Right lobe of liver (tissue), 6 donors: Measurements from ENCODE around the gene RPL27. TPM values are rescaled to one million over a fixed set of nuclear protein-coding genes. Genes with fewer than 3 reads are reported as not detected.

Experiments
- ATAC-seq, 4 donors: fragments of 200-7000 bp; cut with Tn5 transposase; one replicate each; pipeline ENCODE4 v1.9.1; 2020; ENCODE audit warnings: mild to moderate bottlenecking in 4 of 4, moderate library complexity in 4 of 4
- DNase-seq, 3 donors: peaks; one replicate each; pipeline ENCODE4 v3.0.0-alpha.2; 2020
- H3K27ac ChIP-seq, 3 donors: fragments of 200-600 bp; one replicate each; pipeline ENCODE4 v1.8.0; 2022
- H3K27me3 ChIP-seq, 2 donors: fragments of 200-600 bp; one replicate each; pipeline ENCODE4 v1.8.0; 2022
- H3K36me3 ChIP-seq, 4 donors: fragments of 200-600 bp; sonication (generic) in 1 of 4; one replicate each; pipeline versions ENCODE4 v1.5.1 to v1.8.0; 2017 to 2022; ENCODE audit warnings: control low read depth in 1 of 4
- H3K4me1 ChIP-seq, 4 donors: fragments of 200-600 bp; sonication (generic) in 1 of 4; one replicate each; pipeline versions ENCODE4 v1.5.1 to v1.8.0; 2017 to 2022; ENCODE audit warnings: control low read depth in 1 of 4
- H3K4me3 ChIP-seq, 3 donors: fragments of 200-600 bp; one replicate each; pipeline ENCODE4 v1.8.0; 2022
- H3K9me3 ChIP-seq, 4 donors: fragments of 200-600 bp; sonication (generic) in 1 of 4; one replicate each; pipeline versions ENCODE4 v1.5.1 to v1.8.0; 2017 to 2022; ENCODE audit warnings: control low read depth in 1 of 4
- POLR2A ChIP-seq: fragments of 450-650 bp; IDR thresholded peaks from one replicate; pipeline ENCODE4 v1.6.1; 2017; ENCODE audit warnings: antibody characterized with exemption, mild to moderate bottlenecking
- WGBS: methylation state at CpG from one replicate; pipeline ENCODE4 v1.1.6; 2018; ENCODE audit warnings: low coverage, low lambda C conversion rate; ENCODE audit not compliant: insufficient coverage; ENCODE audit errors: missing lambda C conversion rate; 5-methylcytosine and 5-hydroxymethylcytosine counted together
- intact Hi-C, 2 donors: fragments of 100-400 bp; cut with DNase I; formaldehyde crosslinking; loops; one replicate each; pipeline versions ENCODE4 v1.11.2 to v1.14.1; 2022
- total RNA-seq, 6 experiments: library from RNA; depleted of rRNA in 2 of 6; stranded (reverse); fragments of >200 nt in 2 of 6; fragmentation: NEBNext Ultra II Directional in 3 of 6; extraction: Animal tissue kit (Norgen Biotek cat#: 25700) in 3 of 6; gene quantifications; one replicate each; pipeline versions ENCODE4 v1.1.0 to v1.2.4, GENCODE V29; 2016 to 2023
- TF ChIP-seq, protein P1 (sequence below), 4 donors: fragments of 200-600 bp in 3 of 4; fragments of 450-650 bp in 1 of 4; IDR thresholded peaks; one replicate each; pipeline versions ENCODE4 v1.5.1 to v1.8.0; 2016 to 2022; ENCODE audit warnings: antibody characterized with exemption in 4 of 4, mild to moderate bottlenecking in 2 of 4
- donor health status: DM: no; HTN: yes; CAD: no.
- donor health status: DM: no; HTN: no; CAD: no.
- donor health status: DM: no; HTN: no; CAD: no.
- donor health status: DM: no; HTN: yes; CAD: no.
- donor health status: DM: no; HTN: yes; CAD: no.

Gene RPL27
- total RNA-seq, 6 experiments from 2014 or later, result 229 to 528 (median 316) TPM

DNA sequence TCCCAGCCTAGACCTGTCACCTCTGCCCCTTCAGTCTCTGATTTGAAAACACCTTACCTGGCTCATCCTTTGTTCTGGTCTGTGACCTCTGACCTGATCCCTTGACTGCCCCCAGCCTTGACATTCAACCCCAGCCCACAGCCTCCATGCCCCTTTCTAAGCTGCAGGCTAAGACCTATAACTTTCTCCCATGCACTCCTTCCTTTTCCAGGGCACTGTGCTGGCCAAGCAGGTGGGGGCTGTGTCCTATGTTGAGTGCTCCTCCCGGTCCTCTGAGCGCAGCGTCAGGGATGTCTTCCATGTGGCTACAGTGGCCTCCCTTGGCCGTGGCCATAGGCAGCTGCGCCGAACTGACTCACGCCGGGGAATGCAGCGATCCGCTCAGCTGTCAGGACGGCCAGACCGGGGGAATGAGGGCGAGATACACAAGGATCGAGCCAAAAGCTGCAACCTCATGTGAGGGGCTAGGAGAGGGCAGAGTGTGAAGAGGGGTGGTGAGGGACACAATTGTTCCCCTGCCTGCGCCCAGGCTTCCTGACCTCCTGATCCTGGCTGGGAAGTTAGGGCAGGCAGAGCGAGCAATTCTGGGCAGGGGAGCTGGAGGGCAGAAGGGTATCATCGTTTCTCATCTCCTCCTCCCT lies 30.1 kb downstream of the RPL27 start:
- Histone ChIP-seq H3K9me3 (no peaks in the 10 kb centered on the region), H3K27ac (no peak overlapping the region), H3K4me1 (peaks cover 0 to 17% (median 3%) of the 10 kb centered on the region in 4 donors), H3K36me3 (no peaks in the 10 kb centered on the region), H3K27me3 (no peaks in the 10 kb centered on the region), H3K4me3 (no peak overlapping the region)
- intact Hi-C loops, result loop anchor here in 1 of 2 donors (10.0 kb wide), 1 partner anchor 116 kb away; no protein-coding TSS in a partner anchor
- no peak for DNase-seq
- 89% methylated on average over 12 of the region's 17 CpGs for WGBS
- no peak for ATAC-seq
- TF ChIP-seq, protein P1, sequence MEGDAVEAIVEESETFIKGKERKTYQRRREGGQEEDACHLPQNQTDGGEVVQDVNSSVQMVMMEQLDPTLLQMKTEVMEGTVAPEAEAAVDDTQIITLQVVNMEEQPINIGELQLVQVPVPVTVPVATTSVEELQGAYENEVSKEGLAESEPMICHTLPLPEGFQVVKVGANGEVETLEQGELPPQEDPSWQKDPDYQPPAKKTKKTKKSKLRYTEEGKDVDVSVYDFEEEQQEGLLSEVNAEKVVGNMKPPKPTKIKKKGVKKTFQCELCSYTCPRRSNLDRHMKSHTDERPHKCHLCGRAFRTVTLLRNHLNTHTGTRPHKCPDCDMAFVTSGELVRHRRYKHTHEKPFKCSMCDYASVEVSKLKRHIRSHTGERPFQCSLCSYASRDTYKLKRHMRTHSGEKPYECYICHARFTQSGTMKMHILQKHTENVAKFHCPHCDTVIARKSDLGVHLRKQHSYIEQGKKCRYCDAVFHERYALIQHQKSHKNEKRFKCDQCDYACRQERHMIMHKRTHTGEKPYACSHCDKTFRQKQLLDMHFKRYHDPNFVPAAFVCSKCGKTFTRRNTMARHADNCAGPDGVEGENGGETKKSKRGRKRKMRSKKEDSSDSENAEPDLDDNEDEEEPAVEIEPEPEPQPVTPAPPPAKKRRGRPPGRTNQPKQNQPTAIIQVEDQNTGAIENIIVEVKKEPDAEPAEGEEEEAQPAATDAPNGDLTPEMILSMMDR (IDR thresholded peaks at IDR 0.05), result no peak
- no peak for TF ChIP-seq POLR2A

DNA sequence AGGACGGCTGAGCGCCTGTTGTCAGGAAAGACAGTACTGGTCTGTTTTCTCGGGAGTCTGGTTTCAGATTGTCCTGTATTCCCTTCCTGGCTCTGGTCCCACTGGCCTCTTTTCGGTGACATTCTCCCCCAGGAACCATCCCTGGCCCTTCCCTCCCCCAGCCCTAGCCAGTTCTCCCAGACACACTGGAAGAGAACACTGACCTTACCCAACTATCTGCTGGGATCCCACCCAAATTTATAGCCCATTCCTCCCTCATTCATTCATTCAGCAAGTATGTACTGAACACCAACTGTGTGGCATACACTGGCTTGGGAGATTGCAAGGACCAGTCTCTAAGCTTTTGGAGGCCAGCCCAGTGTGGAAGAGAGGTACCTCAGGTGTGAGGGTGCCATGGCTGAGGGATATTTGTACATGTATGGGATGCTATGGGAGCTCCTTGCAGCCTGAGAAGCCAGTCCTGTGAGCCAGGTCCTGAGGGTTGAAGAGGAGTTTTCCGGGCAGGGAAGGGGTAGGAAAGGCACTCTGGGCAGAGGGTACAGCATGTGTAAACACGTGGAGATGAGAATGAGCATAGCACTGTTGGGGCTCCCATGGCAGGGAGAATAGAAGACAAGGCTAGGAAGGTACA lies 32.0 kb downstream of the RPL27 start:
- no peaks in the 10 kb centered on the region for H3K9me3 ChIP-seq
- H3K27ac ChIP-seq, result peak overlapping the region in 1 of 3 donors; percentile 14
- TF ChIP-seq, protein P1 (IDR thresholded peaks at IDR 0.05), result no peak
- TF ChIP-seq POLR2A, result no peak
- H3K4me3 ChIP-seq, result no peak overlapping the region
- ATAC-seq, result peak in 3 of 4 donors; percentile 6 to 24 (median 14)
- peaks cover 0 to 14% (median 3%) of the 10 kb centered on the region in 4 donors for H3K4me1 ChIP-seq
- WGBS, result 64% methylated on average over 6 of the region's 6 CpGs
- intact Hi-C loops, result no loop called here
- DNase-seq, result no peak
- H3K36me3 ChIP-seq, result no peaks in the 10 kb centered on the region
- H3K27me3 ChIP-seq, result no peaks in the 10 kb centered on the region

DNA sequence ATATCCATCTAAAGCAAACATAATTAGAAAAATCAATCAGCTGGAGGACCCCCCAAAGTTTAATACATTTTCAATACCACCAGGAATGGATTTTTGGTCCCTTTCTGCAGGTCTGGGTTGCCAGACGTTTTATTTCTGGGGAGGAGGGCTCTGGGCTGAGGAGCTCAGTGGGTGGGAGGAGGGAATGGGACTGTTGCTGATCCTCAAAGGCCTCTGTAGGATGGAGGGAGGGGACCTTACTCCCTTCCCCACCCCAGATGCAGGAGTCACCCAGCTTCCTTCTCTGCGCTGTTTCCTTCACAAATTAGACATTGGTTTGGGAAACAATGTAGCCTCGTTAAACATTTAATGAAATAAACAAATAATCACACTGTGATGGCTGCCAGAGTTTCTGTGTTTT lies 33.4 kb downstream of the RPL27 start:
- no peaks in the 10 kb centered on the region for H3K36me3 ChIP-seq
- no peak overlapping the region for H3K27ac ChIP-seq
- intact Hi-C loops, result no loop called here
- TF ChIP-seq, protein P1 (IDR thresholded peaks at IDR 0.05), result no peak
- TF ChIP-seq POLR2A, result no peak
- 71% methylated on average over 2 of the region's 3 CpGs for WGBS
- DNase-seq (no peak), ATAC-seq (no peak)
- H3K9me3 ChIP-seq, result no peaks in the 10 kb centered on the region
- H3K27me3 ChIP-seq, result no peaks in the 10 kb centered on the region
- H3K4me1 ChIP-seq, result peaks cover 0 to 14% (median 3%) of the 10 kb centered on the region in 4 donors
- no peak overlapping the region for H3K4me3 ChIP-seq

DNA sequence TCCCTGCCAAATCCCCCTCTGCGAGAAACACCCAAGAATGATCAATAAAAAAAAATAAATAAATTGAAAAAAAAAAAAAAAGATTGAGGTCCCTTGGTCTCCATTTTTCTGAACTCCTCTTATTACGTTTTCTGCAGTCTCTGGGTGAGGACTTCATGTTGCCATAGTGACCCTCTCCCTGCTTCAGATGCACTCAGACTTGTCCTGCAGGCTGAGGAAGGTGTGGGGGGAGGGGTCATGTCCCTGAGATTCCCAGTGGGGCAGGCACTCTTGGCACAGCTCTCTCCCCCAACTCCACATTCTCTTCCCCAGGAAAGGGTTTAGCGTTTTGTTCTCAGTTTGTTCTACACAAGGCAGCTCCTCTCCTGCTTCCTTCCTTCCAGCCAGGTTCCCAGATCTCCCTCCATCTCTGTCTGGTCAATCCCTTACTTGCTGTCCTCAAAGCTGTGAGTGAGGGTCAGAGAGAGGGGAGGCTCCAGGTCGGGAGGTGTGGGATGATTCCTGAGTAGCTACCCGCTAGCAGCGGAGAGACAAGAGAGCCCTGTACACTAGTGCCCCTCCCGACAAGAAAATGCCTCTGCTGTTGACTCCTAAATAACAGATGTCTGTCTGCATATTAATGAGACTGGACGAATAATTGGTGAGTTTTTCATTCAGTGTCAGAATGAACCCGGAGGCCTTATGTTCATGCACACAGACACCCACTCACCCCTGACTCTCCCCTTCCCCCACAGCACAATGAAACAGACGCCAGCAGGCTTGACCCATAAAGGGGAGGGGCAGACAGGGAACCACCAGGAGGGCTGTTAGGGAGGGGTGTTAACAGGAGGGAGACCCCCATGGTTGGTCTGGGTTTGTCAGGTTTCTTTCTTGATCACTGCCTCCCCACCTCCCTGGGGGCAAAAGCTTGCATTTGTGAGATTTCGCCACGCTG lies 36.0 kb downstream of the RPL27 start:
- no peak for DNase-seq
- H3K9me3 ChIP-seq, result no peaks in the 10 kb centered on the region
- intact Hi-C loops, result no loop called here
- 59% methylated on average over 8 of the region's 12 CpGs for WGBS
- ATAC-seq, result no peak
- H3K4me1 ChIP-seq, result peaks cover 0 to 15% (median 3%) of the 10 kb centered on the region in 4 donors
- no peak overlapping the region for H3K27ac ChIP-seq
- no peak for TF ChIP-seq POLR2A
- TF ChIP-seq, protein P1 (IDR thresholded peaks at IDR 0.05), result no peak
- no peak overlapping the region for H3K4me3 ChIP-seq
- H3K36me3 ChIP-seq, result no peaks in the 10 kb centered on the region
- H3K27me3 ChIP-seq, result no peaks in the 10 kb centered on the region
